Stimulated activated naive CD8-positive, alpha-beta T cell treated with anti-CD3 and anti-CD28 coated beads, Interleukin-15, Interleukin-2, amounts not matched to agents 100 ng/mL and 50 ng/mL, for 24 hours (primary cell): ENCODE data around the gene BAK1.
"Not testable (repeated sequence)": the region's sequence is repeated elsewhere in the genome, so short reads cannot be mapped to it uniquely, and the experiment has no call there.

Experiments used
- H3K27ac Mint-ChIP-seq: one replicate; pipeline ENCODE4 v1.8.0; 2021; ENCODE audit warnings: mild to moderate bottlenecking, mixed read lengths
- H3K27me3 Mint-ChIP-seq: one replicate; pipeline ENCODE4 v1.8.0; 2021; ENCODE audit warnings: mixed read lengths
- H3K36me3 Mint-ChIP-seq: one replicate; pipeline ENCODE4 v1.8.0; 2021; ENCODE audit warnings: low read depth, mixed read lengths
- H3K4me1 Mint-ChIP-seq: one replicate; pipeline ENCODE4 v1.8.0; 2021; ENCODE audit warnings: low read depth, mixed read lengths
- H3K4me3 Mint-ChIP-seq: one replicate; pipeline ENCODE4 v1.8.0; 2021; ENCODE audit warnings: mild to moderate bottlenecking, mixed read lengths
- H3K9me3 Mint-ChIP-seq: one replicate; pipeline ENCODE4 v1.8.0; 2021; ENCODE audit warnings: mixed read lengths

Gene BAK1

DNA sequence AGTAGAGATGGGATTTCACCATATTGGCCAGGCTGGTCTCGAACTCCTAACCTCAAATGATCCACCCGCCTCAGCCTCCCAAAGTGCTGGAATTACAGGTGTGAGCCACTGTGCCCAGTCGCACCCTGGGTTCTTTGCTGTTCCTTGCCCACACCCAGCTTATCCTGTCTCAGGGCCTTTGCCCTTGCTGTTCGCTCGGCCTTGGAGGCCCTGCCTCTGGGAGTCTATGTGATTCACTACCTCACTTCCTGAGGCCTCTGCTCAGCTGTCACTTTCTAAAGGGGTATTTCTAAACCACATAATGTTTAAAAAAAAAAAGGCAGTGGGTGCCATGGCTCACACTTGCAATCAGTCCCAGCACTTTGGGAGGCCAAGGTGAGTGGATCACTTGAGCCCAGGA lies 16.8 kb upstream of the BAK1 start:
- peaks cover 36% of the 10 kb centered on the region for H3K4me1 Mint-ChIP-seq
- peak overlapping the region; percentile 32 for H3K4me3 Mint-ChIP-seq
- not testable (repeated sequence) for H3K36me3 Mint-ChIP-seq, H3K27me3 Mint-ChIP-seq, H3K9me3 Mint-ChIP-seq
- H3K27ac Mint-ChIP-seq = peak overlapping the region; percentile 70

- Mint-ChIP-seq H3K9me3 (no peaks in the 10 kb centered on the region), H3K4me1 (peaks cover 46% of the 10 kb centered on the region), H3K36me3 (no peaks in the 10 kb centered on the region), H3K27me3 (no peaks in the 10 kb centered on the region), H3K4me3 (no peak overlapping the region), H3K27ac (no peak overlapping the region)
Measured at GRCh38 chr6:33595001-33595846, 15.1 kb upstream of the BAK1 start.

- Mint-ChIP-seq H3K4me1 (peaks cover 51% of the 10 kb centered on the region), H3K27me3 (no peaks in the 10 kb centered on the region), H3K27ac (peak overlapping the region; percentile 72), H3K36me3 (no peaks in the 10 kb centered on the region), H3K9me3 (no peaks in the 10 kb centered on the region), H3K4me3 (peak overlapping the region; percentile 68)
Measured at GRCh38 chr6:33593414-33593727, 13.3 kb upstream of the BAK1 start.

DNA sequence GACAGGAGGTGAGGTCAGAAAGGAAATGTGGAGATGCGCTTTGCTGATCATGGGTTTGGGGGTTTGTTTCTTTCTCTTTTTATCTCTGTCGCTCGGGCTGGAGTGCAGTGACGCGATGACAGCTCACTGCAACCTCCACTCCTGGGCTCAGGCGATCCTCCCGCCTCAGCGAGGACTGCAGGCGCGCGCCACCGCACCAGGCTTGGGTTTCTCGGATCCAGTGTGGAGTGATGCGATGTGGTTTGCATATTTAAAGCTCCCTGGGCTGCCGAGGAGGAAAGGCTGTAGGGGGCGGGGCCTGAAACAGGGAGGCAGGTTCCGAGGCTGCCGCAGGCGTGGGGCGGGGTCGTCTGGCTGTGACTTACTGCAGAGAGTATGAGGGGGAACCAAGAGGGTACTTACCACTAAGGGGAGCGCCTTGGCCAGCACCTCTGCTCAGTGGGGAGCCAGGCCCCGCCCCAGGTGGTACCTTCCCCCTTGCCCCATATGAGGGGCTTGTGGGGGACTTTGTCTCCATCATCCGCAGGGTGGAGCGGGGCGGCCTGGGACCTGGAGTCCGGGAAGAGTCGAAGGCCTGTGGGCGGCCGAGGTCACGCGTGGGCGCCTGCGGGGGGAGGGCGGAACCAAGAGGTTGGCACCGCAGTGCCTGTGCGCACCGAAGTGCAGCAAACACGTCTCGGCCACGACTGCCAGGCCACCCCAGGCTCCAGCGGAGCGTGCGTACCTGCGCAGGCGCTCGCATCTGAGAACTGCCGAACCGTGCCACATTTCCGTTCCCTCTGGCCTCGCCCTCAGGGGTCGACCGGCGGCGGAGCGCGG lies 12.7 kb upstream of the BAK1 start:
- Mint-ChIP-seq H3K27ac (peak overlapping the region; percentile 72), H3K27me3 (no peaks in the 10 kb centered on the region), H3K9me3 (no peaks in the 10 kb centered on the region), H3K4me1 (peaks cover 51% of the 10 kb centered on the region), H3K4me3 (peak overlapping the region; percentile 68), H3K36me3 (no peaks in the 10 kb centered on the region)

GRCh38 chr6:33592280-33592594 lies 12.2 kb upstream of the BAK1 start:
- Mint-ChIP-seq H3K9me3 (no peaks in the 10 kb centered on the region), H3K4me3 (peak overlapping the region; percentile 68), H3K36me3 (no peaks in the 10 kb centered on the region), H3K27ac (peak overlapping the region; percentile 10), H3K4me1 (peaks cover 49% of the 10 kb centered on the region), H3K27me3 (no peaks in the 10 kb centered on the region)

DNA sequence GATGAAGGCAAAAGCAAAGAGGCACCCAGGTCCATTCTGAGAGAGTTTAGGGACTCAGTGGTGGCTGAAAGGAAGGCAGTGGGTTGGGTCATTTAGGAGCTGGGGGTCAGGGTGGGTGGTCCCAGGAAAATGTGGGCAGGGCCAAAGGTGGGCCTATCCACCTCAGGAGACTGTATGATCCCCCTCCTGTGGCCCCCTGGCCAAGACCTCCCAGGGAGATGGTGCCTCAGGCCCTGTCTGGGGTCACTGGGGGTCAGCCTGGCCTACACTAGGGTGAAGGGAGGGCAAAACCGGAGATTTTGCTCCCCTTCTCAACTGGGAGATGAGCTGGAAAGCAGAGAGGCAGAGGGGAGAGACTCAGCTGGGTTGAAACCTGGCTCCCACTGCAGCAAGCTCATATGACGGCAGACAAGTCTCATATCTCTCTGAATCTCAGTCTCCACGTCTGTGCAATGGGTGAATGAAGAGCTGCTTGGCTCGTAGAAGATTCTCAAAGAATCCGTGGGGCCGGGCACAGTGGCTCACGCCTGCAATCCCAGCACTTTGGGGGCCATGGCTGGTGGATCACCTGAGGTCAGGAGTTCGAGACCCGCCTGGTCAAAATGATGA lies 11.5 kb upstream of the BAK1 start:
- H3K36me3 Mint-ChIP-seq = no peaks in the 10 kb centered on the region
- no peaks in the 10 kb centered on the region for H3K27me3 Mint-ChIP-seq
- peaks cover 46% of the 10 kb centered on the region for H3K4me1 Mint-ChIP-seq
- peak overlapping the region; percentile 3 for H3K27ac Mint-ChIP-seq
- H3K9me3 Mint-ChIP-seq = no peaks in the 10 kb centered on the region
- no peak overlapping the region for H3K4me3 Mint-ChIP-seq

- H3K27ac Mint-ChIP-seq = no peak overlapping the region
- H3K4me1 Mint-ChIP-seq = peaks cover 50% of the 10 kb centered on the region
- H3K36me3 Mint-ChIP-seq = no peaks in the 10 kb centered on the region
- H3K4me3 Mint-ChIP-seq = no peak overlapping the region
- no peaks in the 10 kb centered on the region for H3K27me3 Mint-ChIP-seq
- H3K9me3 Mint-ChIP-seq = no peaks in the 10 kb centered on the region
Measured at GRCh38 chr6:33590531-33591198, 10.6 kb upstream of the BAK1 start.

GRCh38 chr6:33589731-33590530 lies 9.9 kb upstream of the BAK1 start:
- Mint-ChIP-seq H3K4me1 (peaks cover 53% of the 10 kb centered on the region), H3K4me3 (no peak overlapping the region), H3K27ac (no peak overlapping the region)

DNA sequence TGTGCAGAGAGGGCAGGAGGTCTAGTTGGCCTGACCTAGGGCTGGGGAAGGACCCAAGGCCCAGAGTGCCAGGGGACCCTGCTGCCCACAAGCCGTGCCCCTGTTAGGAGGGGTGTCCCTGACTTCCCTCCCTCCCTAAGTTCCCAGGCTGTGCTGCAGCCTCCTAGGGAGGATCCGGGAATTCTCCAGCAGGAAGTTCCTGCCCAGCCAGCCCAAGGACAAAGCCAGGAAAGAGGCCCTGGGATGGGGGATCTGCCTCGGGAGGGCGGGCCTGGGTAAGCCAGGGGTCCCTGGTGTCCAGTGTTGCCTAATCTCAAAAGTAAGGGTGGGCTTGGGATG lies 9.3 kb upstream of the BAK1 start:
- Mint-ChIP-seq H3K36me3 (no peaks in the 10 kb centered on the region), H3K27me3 (no peaks in the 10 kb centered on the region), H3K4me1 (peaks cover 55% of the 10 kb centered on the region), H3K4me3 (no peak overlapping the region), H3K9me3 (no peaks in the 10 kb centered on the region), H3K27ac (no peak overlapping the region)

More at GRCh38 chr6:33589731-33590530, 9.9 kb upstream of the BAK1 start:
- Mint-ChIP-seq H3K36me3 (no peaks in the 10 kb centered on the region), H3K27me3 (no peaks in the 10 kb centered on the region), H3K9me3 (no peaks in the 10 kb centered on the region)

- no peaks in the 10 kb centered on the region for H3K9me3 Mint-ChIP-seq
- peaks cover 55% of the 10 kb centered on the region for H3K4me1 Mint-ChIP-seq
- no peaks in the 10 kb centered on the region for H3K27me3 Mint-ChIP-seq
- no peak overlapping the region for H3K27ac Mint-ChIP-seq
- no peaks in the 10 kb centered on the region for H3K36me3 Mint-ChIP-seq
- H3K4me3 Mint-ChIP-seq = no peak overlapping the region
Measured at GRCh38 chr6:33588894-33589293, 8.8 kb upstream of the BAK1 start.

DNA sequence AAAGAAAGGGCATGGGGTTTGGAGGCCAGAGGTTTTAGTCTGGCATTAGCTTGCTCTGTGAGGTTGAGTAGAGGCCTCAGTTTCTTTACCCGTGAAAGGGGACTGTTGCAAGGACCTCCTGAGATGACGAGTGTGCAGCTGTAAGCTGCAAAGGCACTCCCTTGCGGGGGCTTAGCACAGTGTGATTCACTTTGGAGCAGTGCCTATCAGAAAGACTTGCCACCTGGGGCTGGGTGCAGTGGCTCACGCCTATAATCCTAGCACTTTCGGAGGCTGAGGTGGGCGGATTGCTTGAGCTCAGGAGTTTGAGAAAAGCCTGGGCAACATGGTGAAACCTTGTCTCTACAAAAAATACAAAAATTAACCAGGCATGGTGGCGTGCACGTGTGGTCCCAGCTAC lies 7.5 kb upstream of the BAK1 start:
- Mint-ChIP-seq H3K36me3 (no peaks in the 10 kb centered on the region), H3K27ac (no peak overlapping the region)

DNA sequence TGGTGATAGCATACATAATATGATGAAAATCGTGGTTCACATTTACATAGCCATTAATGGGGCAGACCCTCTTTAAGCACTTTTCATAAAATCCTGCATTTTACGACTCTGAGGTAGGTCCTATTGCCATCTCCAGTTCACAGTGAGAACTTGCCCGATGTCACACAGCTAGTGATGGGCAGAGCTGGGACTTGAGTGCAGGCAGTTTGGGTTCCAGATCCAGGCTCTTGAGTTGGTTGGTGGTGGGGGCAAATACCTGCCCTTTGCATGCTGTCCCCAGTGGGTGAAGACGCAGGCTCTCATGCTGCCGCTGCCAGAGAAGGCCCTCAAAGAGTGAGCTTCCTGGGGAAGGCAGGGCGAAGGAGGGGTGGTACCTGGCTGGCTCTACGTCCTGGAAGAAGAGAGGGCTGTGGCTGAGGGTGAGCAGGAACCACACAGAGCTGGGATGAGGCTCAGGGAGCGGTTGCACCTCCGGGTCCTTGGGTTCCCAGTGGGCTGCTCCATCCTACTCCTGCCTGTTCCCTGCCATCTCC lies 6.1 kb upstream of the BAK1 start:
- Mint-ChIP-seq H3K9me3 (no peaks in the 10 kb centered on the region), H3K27me3 (no peaks in the 10 kb centered on the region), H3K4me1 (peaks cover 38% of the 10 kb centered on the region), H3K27ac (peak overlapping the region; percentile 81), H3K4me3 (peak overlapping the region; percentile 63), H3K36me3 (no peaks in the 10 kb centered on the region)

More for the DNA sequence above, 7.5 kb upstream of the BAK1 start:
- peaks cover 45% of the 10 kb centered on the region for H3K4me1 Mint-ChIP-seq
- H3K4me3 Mint-ChIP-seq = no peak overlapping the region
- no peaks in the 10 kb centered on the region for H3K9me3 Mint-ChIP-seq
- H3K27me3 Mint-ChIP-seq = no peaks in the 10 kb centered on the region

GRCh38 chr6:33585403-33586107 lies 5.5 kb upstream of the BAK1 start:
- no peaks in the 10 kb centered on the region for H3K36me3 Mint-ChIP-seq

More at GRCh38 chr6:33585403-33586107, 5.5 kb upstream of the BAK1 start:
- peak overlapping the region; percentile 81 for H3K27ac Mint-ChIP-seq
- peaks cover 31% of the 10 kb centered on the region for H3K4me1 Mint-ChIP-seq
- H3K27me3 Mint-ChIP-seq = no peaks in the 10 kb centered on the region
- no peaks in the 10 kb centered on the region for H3K9me3 Mint-ChIP-seq
- peak overlapping the region; percentile 63 for H3K4me3 Mint-ChIP-seq
